ENCODE measurements around the gene KIAA0586. TPM values are rescaled to one million over a fixed set of nuclear protein-coding genes. Genes with fewer than 3 reads are reported as not detected.

The KIAA0586 gene
- total RNA-seq, 1 experiment from 2014 or later, result 25.7 TPM

- Histone ChIP-seq H3K4me2 (ENCODE audit: low read length) (no peak overlapping the region), H3K36me3 (ENCODE audit: control insufficient read depth in 1 of 2, insufficient read depth in 2 of 2, low read length in 2 of 2) (peaks cover 28 to 31% of the 10 kb centered on the region in 2 experiments), H3K4me3 (replicated peaks in 1 of 2; ENCODE audit: low read depth in 1 of 2, low read length in 2 of 2) (no peak overlapping the region), H3K27me3 (ENCODE audit: insufficient read depth, low read length) (no peaks in the 10 kb centered on the region), H3K4me1 (ENCODE audit: control insufficient read depth in 1 of 2, insufficient read depth in 2 of 2, low read length in 2 of 2) (no peaks in the 10 kb centered on the region), H2AFZ (ENCODE audit: low read depth, low read length, poor library complexity, severe bottlenecking) (no peak overlapping the region), H3K9me3 (ENCODE audit: control insufficient read depth in 1 of 2, insufficient read depth in 1 of 2, low read depth in 1 of 2, low read length in 2 of 2) (no peaks in the 10 kb centered on the region), H3K9ac (ENCODE audit: low read length) (no peak overlapping the region), H3K27ac (ENCODE audit: low read depth, low read length) (no peak overlapping the region), H4K20me1 (ENCODE audit: insufficient read depth) (no peaks in the 10 kb centered on the region), H3K79me2 (ENCODE audit: insufficient read depth, low read length) (peaks cover 12% of the 10 kb centered on the region), H3K9me2 (ENCODE audit: insufficient read depth) (no peaks in the 10 kb centered on the region)
- DNase-seq (ENCODE audit: low read depth, low spot score), result no peak
- intact Hi-C loops (cut with micrococcal nuclease), result no loop called here
- ATAC-seq, result no peak
- CTCF ChIA-PET, result interaction anchor here (2.3 kb wide), 1 partner anchor 13 kb away, joined by 6 read pairs; the partner anchor contains the start of gene TOMM20L
- BruUV-seq (replicated peaks), result no TSS peak
- RAD21 ChIA-PET (ENCODE audit: low non-redundant PET in 1 of 2, low total read pairs in 2 of 2, uncharacterized antibody in 2 of 2, unreplicated experiment in 2 of 2), result no interaction called here
- POLR2A ChIA-PET, result no interaction called here
- no peak for TF ChIP-seq EGR1 (IDR thresholded peaks at IDR 0.05; ENCODE audit: low read depth)
Measured at GRCh38 chr14:58408681-58409215, 18.8 kb upstream of the KIAA0586 start.

GRCh38 chr14:58414845-58415244 lies 12.7 kb upstream of the KIAA0586 start:
- POLR2A ChIA-PET, result no interaction called here
- no peaks in the 10 kb centered on the region for H3K4me1 ChIP-seq (ENCODE audit: control insufficient read depth in 1 of 2, insufficient read depth in 2 of 2, low read length in 2 of 2)
- ATAC-seq (peak; percentile 69; the same call in 1 of the 2 replicates), DNase-seq (ENCODE audit: low read depth, low spot score) (no peak)
- no peak overlapping the region for H3K9ac ChIP-seq (ENCODE audit: low read length)
- no peak overlapping the region for H3K4me2 ChIP-seq (ENCODE audit: low read length)
- CTCF ChIA-PET, result no interaction called here
- peaks cover 0 to 5% of the 10 kb centered on the region in 2 experiments; a peak in 1 of 4 replicates for H3K9me3 ChIP-seq (ENCODE audit: control insufficient read depth in 1 of 2, insufficient read depth in 1 of 2, low read depth in 1 of 2, low read length in 2 of 2)
- RAD21 ChIA-PET (ENCODE audit: low non-redundant PET in 1 of 2, low total read pairs in 2 of 2, uncharacterized antibody in 2 of 2, unreplicated experiment in 2 of 2), result no interaction called here
- H3K36me3 ChIP-seq (ENCODE audit: control insufficient read depth in 1 of 2, insufficient read depth in 2 of 2, low read length in 2 of 2), result peaks cover 29 to 48% of the 10 kb centered on the region in 2 experiments
- intact Hi-C loops (cut with micrococcal nuclease), result no loop called here
- no peak overlapping the region for H3K4me3 ChIP-seq (replicated peaks in 1 of 2; ENCODE audit: low read depth in 1 of 2, low read length in 2 of 2)
- H4K20me1 ChIP-seq (ENCODE audit: insufficient read depth), result peaks cover 7% of the 10 kb centered on the region; the same call in 1 of the 2 replicates
- no peak overlapping the region for H2AFZ ChIP-seq (ENCODE audit: low read depth, low read length, poor library complexity, severe bottlenecking)
- H3K27me3 ChIP-seq (ENCODE audit: insufficient read depth, low read length), result no peaks in the 10 kb centered on the region
- peaks cover 66% of the 10 kb centered on the region for H3K79me2 ChIP-seq (ENCODE audit: insufficient read depth, low read length)
- no peak for TF ChIP-seq MAX (IDR thresholded peaks at IDR 0.05)
- no peak for TF ChIP-seq FOSL1 (IDR thresholded peaks at IDR 0.05; ENCODE audit: low read depth)
- TF ChIP-seq EGR1 (IDR thresholded peaks at IDR 0.05; ENCODE audit: low read depth), result no peak
- TF ChIP-seq ZNF274 (IDR thresholded peaks at IDR 0.05; ENCODE audit: low read depth, low read length), result no peak
- no peak for TF ChIP-seq YY1 (IDR thresholded peaks at IDR 0.05; ENCODE audit: extremely low read depth, insufficient replicate concordance, low read depth, low read length)
- no peak for TF ChIP-seq SP1 (IDR thresholded peaks at IDR 0.05; ENCODE audit: low read depth)
- TF ChIP-seq ZBTB33 (IDR thresholded peaks at IDR 0.05; ENCODE audit: extremely low read depth, insufficient replicate concordance, low read length), result no peak
- no peak for TF ChIP-seq EZH2 (IDR thresholded peaks at IDR 0.05)
- TF ChIP-seq POLR2A (IDR thresholded peaks at IDR 0.05; ENCODE audit: borderline replicate concordance, extremely low read depth, insufficient read depth, insufficient read length), result no peak
- no peaks in the 10 kb centered on the region for H3K9me2 ChIP-seq (ENCODE audit: insufficient read depth)
- no peak overlapping the region for H3K27ac ChIP-seq (ENCODE audit: low read depth, low read length)
- no TSS peak for BruUV-seq (replicated peaks)

All from HCT116 (cell line).